Naive thymus-derived CD4-positive, alpha-beta T cell (primary cell): ENCODE results near the gene SIGLEC11. TPM values are rescaled to one million over a fixed set of nuclear protein-coding genes. Genes with fewer than 3 reads are reported as not detected.
"Not testable (repeated sequence)": the region's sequence is repeated elsewhere in the genome, so short reads cannot be mapped to it uniquely, and the experiment has no call there.

Experiments
- ATAC-seq: fragments of 150-1000 bp; cut with Tn5 transposase; 2 replicates; pipeline ENCODE4 v1.10.0; 2021; ENCODE audit warnings: mild to moderate bottlenecking, moderate library complexity
- CTCF ChIA-PET: fragments of 350-600 bp; sonication (Branson Sonifier 250); formaldehyde crosslinking; loops from one replicate; lab custom pipeline; 2021; ENCODE audit warnings: antibody characterized with exemption; lab: Charles Lee
- POLR2A ChIA-PET: fragments of 350-600 bp; sonication (Branson Sonifier 250); formaldehyde crosslinking; loops from one replicate; lab custom pipeline; 2021; ENCODE audit warnings: antibody characterized with exemption, inconsistent platforms; lab: Charles Lee
- DNase-seq, 9 donors: peaks; one replicate each; pipeline versions ENCODE4 v3.0.0 to v3.0.0-alpha.2; 2020 to 2022; ENCODE audit warnings: mixed read lengths in 1 of 9
- H3K27ac ChIP-seq: one replicate; pipeline ENCODE4 v1.7.0; 2013; ENCODE audit warnings: mild to moderate bottlenecking, low read depth, low read length, moderate library complexity
- H3K27me3 ChIP-seq, 2 donors: one replicate each; pipeline ENCODE4 v1.7.0; 2013; ENCODE audit warnings: low read length in 2 of 2, mild to moderate bottlenecking in 2 of 2, moderate library complexity in 2 of 2; ENCODE audit not compliant: control insufficient read depth in 2 of 2, insufficient read depth in 2 of 2
- H3K36me3 ChIP-seq, 3 experiments: 1 replicate in 2 of 3; 2 replicates in 1 of 3; pipeline ENCODE4 v1.7.0; 2013; ENCODE audit warnings: low read length in 3 of 3, mild to moderate bottlenecking in 3 of 3, moderate library complexity in 1 of 3; ENCODE audit not compliant: insufficient read depth in 3 of 3, control insufficient read depth in 2 of 3
- H3K4me1 ChIP-seq, 2 donors: one replicate each; pipeline ENCODE4 v1.7.0; 2013; ENCODE audit warnings: low read length in 2 of 2, mild to moderate bottlenecking in 2 of 2, moderate library complexity in 1 of 2; ENCODE audit not compliant: control insufficient read depth in 2 of 2, insufficient read depth in 2 of 2
- H3K4me3 ChIP-seq: 2 replicates; pipeline ENCODE4 v1.7.0; 2013; ENCODE audit warnings: mild to moderate bottlenecking, low read length
- H3K9me3 ChIP-seq, 3 experiments: 1 replicate in 2 of 3; 2 replicates in 1 of 3; pipeline ENCODE4 v1.7.0; 2013; ENCODE audit warnings: low read length in 3 of 3; ENCODE audit not compliant: control insufficient read depth in 2 of 3
- H3K27ac Mint-ChIP-seq, 9 donors: one replicate each; pipeline ENCODE4 v1.8.0; 2020 to 2022; ENCODE audit warnings: mixed read lengths in 9 of 9, mild to moderate bottlenecking in 8 of 9, moderate library complexity in 5 of 9, inconsistent platforms in 2 of 9
- H3K27me3 Mint-ChIP-seq, 5 donors: one replicate each; pipeline ENCODE4 v1.8.0; 2021 to 2022; ENCODE audit warnings: mixed read lengths in 5 of 5, mild to moderate bottlenecking in 1 of 5
- H3K36me3 Mint-ChIP-seq, 5 donors: one replicate each; pipeline ENCODE4 v1.8.0; 2020 to 2022; ENCODE audit warnings: mixed read lengths in 5 of 5, mild to moderate bottlenecking in 3 of 5, inconsistent platforms in 1 of 5
- H3K4me1 Mint-ChIP-seq, 7 donors: one replicate each; pipeline ENCODE4 v1.8.0; 2020 to 2022; ENCODE audit warnings: mixed read lengths in 7 of 7, mild to moderate bottlenecking in 3 of 7, inconsistent platforms in 1 of 7
- H3K4me3 Mint-ChIP-seq, 10 donors: one replicate each; pipeline ENCODE4 v1.8.0; 2020 to 2022; ENCODE audit warnings: mild to moderate bottlenecking in 10 of 10, mixed read lengths in 10 of 10, moderate library complexity in 6 of 10, inconsistent platforms in 2 of 10
- H3K9me3 Mint-ChIP-seq, 11 donors: one replicate each; pipeline ENCODE4 v1.8.0; 2020 to 2022; ENCODE audit warnings: mixed read lengths in 11 of 11, mild to moderate bottlenecking in 4 of 11, inconsistent platforms in 1 of 11, moderate library complexity in 1 of 11
- intact Hi-C, 2 donors: fragments of 100-400 bp; cut with micrococcal nuclease; formaldehyde crosslinking; loops; one replicate each; pipeline ENCODE4 v1.15.1; 2023
- polyA plus RNA-seq, 2 donors: library from polyadenylated mRNA; unstranded; fragments of 300-500 nt; fragmentation: Illumina TruSeq; gene quantifications; one replicate each; pipeline ENCODE4 v1.2.3, GENCODE V29; 2021
- total RNA-seq, 6 experiments: library from RNA in 5 of 6; stranded (reverse) in 5 of 6; gene quantifications; 1 replicate in 5 of 6; 2 replicates in 1 of 6; pipeline ENCODE4 v1.2.3 and lab custom pipeline; 2021 to 2026

The SIGLEC11 gene
- total and polyA plus RNA-seq, 7 experiments from 2014 or later = 0.14 to 1.3 (median 0.39) TPM; not detected in 3

DNA sequence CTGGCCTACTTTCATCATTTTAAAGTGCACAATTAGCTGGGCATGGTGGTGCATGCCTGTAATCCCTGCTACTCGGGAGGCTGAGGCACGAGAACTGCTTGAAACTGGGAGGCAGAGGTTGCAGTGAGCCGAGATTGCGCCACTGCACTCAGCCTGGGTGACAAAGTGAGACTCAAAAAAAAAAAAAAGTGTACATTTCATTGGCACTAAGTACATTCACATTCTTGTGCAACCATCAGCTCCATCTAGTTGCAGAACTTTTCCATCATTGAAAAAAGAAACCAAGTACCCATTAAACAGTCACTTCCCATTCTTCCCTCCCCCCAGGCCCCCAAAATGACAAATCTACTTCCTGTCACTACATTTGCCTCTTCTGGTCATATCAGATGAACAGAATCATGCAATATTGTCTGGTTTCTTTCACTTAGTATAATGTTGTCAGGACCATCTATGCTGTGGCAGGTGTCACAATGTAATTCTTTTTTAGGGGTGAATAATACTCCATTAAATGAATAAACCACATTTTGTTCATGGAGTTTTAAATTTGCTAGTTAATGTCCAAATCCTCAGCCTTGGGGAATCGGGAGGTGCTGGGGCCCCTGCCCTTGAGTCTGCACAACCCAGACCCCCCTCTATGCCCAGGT, 7.4 kb upstream of the SIGLEC11 start:
- H3K4me1 Mint-ChIP-seq = peaks cover 0 to 9% (median 4%) of the 10 kb centered on the region in 7 donors
- no peak for DNase-seq
- intact Hi-C loops = no loop called here
- H3K36me3 ChIP-seq = peaks cover 0 to 5% (median 0%) of the 10 kb centered on the region in 3 experiments
- H3K27me3 Mint-ChIP-seq = peaks cover 0 to 18% (median 13%) of the 10 kb centered on the region in 5 donors
- H3K9me3 Mint-ChIP-seq = peaks cover 0 to 2% (median 0%) of the 10 kb centered on the region in 11 donors
- ATAC-seq = peak; percentile 32
- peaks cover 0 to 2% (median 0%) of the 10 kb centered on the region in 5 donors for H3K36me3 Mint-ChIP-seq
- no peak overlapping the region for H3K4me3 ChIP-seq
- no peaks in the 10 kb centered on the region for H3K4me1 ChIP-seq
- H3K27me3 ChIP-seq = no peaks in the 10 kb centered on the region
- ChIA-PET POLR2A (interaction anchor here (0.8 kb wide), 1 partner anchor 27 kb away, joined by 5 read pairs; no protein-coding TSS in a partner anchor), CTCF (interaction anchor here (0.9 kb wide), 1 partner anchor 14 kb away, joined by 5 read pairs; no protein-coding TSS in a partner anchor)
- H3K27ac Mint-ChIP-seq = no peak overlapping the region
- no peak overlapping the region for H3K4me3 Mint-ChIP-seq
- H3K27ac ChIP-seq = no peak overlapping the region
- no peaks in the 10 kb centered on the region for H3K9me3 ChIP-seq

DNA sequence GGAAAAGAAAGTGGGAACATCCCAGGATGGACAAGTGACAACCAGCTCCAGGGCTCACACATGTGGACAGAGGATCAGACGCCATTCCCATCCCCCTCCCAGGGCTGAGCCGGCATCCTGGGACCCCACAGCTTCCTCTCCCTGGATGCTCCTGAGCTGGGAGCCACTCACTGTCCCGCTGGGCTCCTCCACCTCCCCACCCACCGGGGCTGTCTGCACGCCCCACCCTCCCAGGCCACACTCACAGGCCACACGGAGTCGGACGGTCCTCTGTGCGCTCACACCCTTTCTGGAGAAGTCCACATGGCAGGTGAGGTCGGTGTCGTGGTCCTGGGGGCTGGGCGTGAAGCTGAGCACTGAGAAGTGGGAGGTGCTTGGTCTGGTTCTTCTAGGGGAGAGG, 1.1 kb downstream of the SIGLEC11 start:
- H3K27ac Mint-ChIP-seq, H3K36me3 Mint-ChIP-seq, H3K9me3 Mint-ChIP-seq, H3K27ac ChIP-seq, H3K4me1 ChIP-seq, H3K4me3 ChIP-seq, H3K4me3 Mint-ChIP-seq, H3K36me3 ChIP-seq, CTCF ChIA-PET, H3K4me1 Mint-ChIP-seq, DNase-seq, ATAC-seq, intact Hi-C loops, POLR2A ChIA-PET, H3K27me3 ChIP-seq, H3K9me3 ChIP-seq: not testable (repeated sequence)
- H3K27me3 Mint-ChIP-seq = peaks cover 0 to 17% (median 5%) of the 10 kb centered on the region in 5 donors

DNA sequence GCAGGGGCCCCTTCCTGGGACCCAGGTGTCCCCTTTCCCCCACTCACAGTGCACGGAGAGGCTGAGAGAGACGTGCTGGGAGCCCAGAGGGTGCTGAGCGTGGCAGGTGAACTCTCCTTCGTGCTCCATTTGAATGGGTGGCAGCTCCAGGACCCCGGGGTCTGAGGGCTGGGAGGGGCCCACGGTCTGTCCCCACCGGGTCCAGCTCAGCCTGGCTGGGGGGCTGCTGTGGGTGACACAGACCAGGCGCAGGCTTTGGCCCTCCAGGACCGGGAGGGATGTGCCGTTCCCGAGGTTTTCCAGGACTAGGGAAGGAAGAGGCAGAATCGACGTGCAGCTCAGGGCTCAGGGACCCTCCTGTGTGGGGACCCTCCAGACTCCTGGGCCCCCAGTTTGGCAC, 2.4 kb downstream of the SIGLEC11 start:
- H3K9me3 Mint-ChIP-seq, H3K4me3 Mint-ChIP-seq, H3K27ac Mint-ChIP-seq, H3K4me3 ChIP-seq, ATAC-seq, H3K27ac ChIP-seq, H3K36me3 ChIP-seq, H3K4me1 Mint-ChIP-seq, POLR2A ChIA-PET, H3K4me1 ChIP-seq, H3K9me3 ChIP-seq, intact Hi-C loops, H3K27me3 ChIP-seq, H3K36me3 Mint-ChIP-seq, CTCF ChIA-PET, DNase-seq: not testable (repeated sequence)
- H3K27me3 Mint-ChIP-seq = peaks cover 0 to 18% (median 7%) of the 10 kb centered on the region in 5 donors

DNA sequence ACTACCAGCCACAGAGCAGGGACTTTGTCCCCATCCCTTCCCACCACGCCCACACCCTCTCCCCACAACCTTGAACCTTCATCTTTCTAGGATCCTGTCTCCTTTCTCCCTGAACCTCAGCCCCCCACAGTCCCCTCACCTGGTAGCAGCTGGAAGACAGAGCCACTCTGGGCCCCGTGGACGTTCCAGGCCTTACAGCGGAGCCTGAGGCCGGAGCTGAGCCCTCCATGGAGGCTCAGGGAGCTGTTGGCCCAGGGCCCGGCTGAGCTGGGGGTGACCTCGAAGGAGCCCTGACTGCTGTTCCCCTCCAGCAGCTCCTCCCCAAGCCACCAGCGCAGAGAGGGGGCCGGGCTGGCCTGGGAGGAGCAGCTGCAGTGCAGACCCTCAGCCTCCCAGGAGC, 2.8 kb downstream of the SIGLEC11 start:
- H3K27me3 ChIP-seq, H3K27ac Mint-ChIP-seq, H3K27ac ChIP-seq, H3K4me3 Mint-ChIP-seq, H3K4me1 ChIP-seq, H3K4me3 ChIP-seq, ATAC-seq, H3K9me3 Mint-ChIP-seq, H3K36me3 Mint-ChIP-seq, POLR2A ChIA-PET, intact Hi-C loops, CTCF ChIA-PET, H3K9me3 ChIP-seq, DNase-seq, H3K36me3 ChIP-seq: not testable (repeated sequence)
- Mint-ChIP-seq H3K27me3 (peaks cover 0 to 19% (median 8%) of the 10 kb centered on the region in 5 donors), H3K4me1 (peaks cover 0 to 12% (median 8%) of the 10 kb centered on the region in 7 donors)

DNA sequence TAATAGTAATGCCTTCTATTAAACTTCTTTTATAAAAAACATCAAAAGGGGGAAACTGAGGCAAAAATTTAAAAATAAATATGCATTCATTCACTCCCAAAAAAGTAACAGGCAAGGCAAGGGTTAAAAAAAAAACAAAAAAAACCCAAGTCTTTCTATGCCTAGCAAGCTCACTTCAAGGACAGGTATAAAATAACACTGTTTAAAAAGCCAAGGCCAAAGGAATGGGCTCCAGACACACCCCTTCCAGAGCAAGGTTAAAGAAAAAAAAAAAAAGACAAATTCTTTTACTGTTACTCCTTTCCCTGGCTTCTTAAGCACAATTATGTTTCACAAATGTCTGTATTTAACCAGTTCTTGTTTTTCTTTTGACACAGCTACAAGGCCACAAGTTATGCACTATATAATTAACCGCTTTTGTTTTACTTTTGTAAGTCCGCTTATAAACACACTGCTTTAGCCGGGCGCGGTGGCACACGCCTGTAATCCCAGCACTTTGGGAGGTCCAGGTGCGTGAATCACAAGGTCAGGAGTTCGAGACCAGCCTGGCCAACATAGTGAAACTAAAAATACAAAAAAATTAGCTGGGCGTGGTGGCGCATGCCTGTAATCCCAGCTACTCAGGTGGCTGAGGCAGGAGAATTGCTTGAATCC, 3.6 kb downstream of the SIGLEC11 start:
- H3K4me1 Mint-ChIP-seq = peaks cover 0 to 12% (median 8%) of the 10 kb centered on the region in 7 donors
- Histone ChIP-seq H3K27me3 (no peaks in the 10 kb centered on the region), H3K9me3 (no peaks in the 10 kb centered on the region), H3K36me3 (no peaks in the 10 kb centered on the region), H3K4me1 (no peaks in the 10 kb centered on the region), H3K4me3 (no peak overlapping the region), H3K27ac (no peak overlapping the region)
- ATAC-seq (no peak), DNase-seq (no peak)
- H3K27me3 Mint-ChIP-seq = peaks cover 0 to 25% (median 8%) of the 10 kb centered on the region in 5 donors
- POLR2A ChIA-PET = no interaction called here
- H3K9me3 Mint-ChIP-seq = peaks cover 0 to 5% (median 0%) of the 10 kb centered on the region in 11 donors
- no peaks in the 10 kb centered on the region for H3K36me3 Mint-ChIP-seq
- intact Hi-C loops = no loop called here
- no peak overlapping the region for H3K4me3 Mint-ChIP-seq
- no peak overlapping the region for H3K27ac Mint-ChIP-seq
- CTCF ChIA-PET = no interaction called here

DNA sequence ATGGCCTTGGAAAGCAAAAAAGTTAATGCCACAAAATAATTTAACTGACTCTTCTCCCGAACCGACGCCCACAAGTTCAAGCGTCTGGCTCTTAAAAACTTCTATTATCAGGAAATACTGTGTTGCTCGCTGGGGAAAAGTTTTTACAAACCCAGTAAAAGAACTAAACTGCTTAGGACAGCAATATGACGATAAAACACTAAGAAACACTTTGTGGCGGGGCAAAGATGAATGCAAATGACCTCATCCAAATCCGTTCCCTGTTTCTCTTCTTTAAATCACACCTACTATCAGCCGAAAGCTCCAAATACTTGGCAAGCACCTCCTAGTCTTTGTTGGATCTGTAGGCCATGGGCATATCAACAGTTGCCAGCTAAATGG, 4.9 kb downstream of the SIGLEC11 start:
- Histone ChIP-seq H3K9me3 (no peaks in the 10 kb centered on the region), H3K27me3 (no peaks in the 10 kb centered on the region), H3K4me1 (no peaks in the 10 kb centered on the region), H3K27ac (no peak overlapping the region), H3K4me3 (no peak overlapping the region), H3K36me3 (no peaks in the 10 kb centered on the region)
- intact Hi-C loops = no loop called here
- POLR2A ChIA-PET = no interaction called here
- Mint-ChIP-seq H3K36me3 (no peaks in the 10 kb centered on the region), H3K27me3 (peaks cover 0 to 32% (median 13%) of the 10 kb centered on the region in 5 donors), H3K9me3 (peaks cover 0 to 1% (median 0%) of the 10 kb centered on the region in 11 donors), H3K4me3 (no peak overlapping the region), H3K27ac (no peak overlapping the region), H3K4me1 (peaks cover 0 to 12% (median 8%) of the 10 kb centered on the region in 7 donors)
- ATAC-seq (no peak), DNase-seq (no peak)
- CTCF ChIA-PET = no interaction called here
